Measurements from ENCODE around the gene SMPD2. TPM values are rescaled to one million over a fixed set of nuclear protein-coding genes. Genes with fewer than 3 reads are reported as not detected.

SMPD2 gene
- total and polyA plus RNA-seq, 9 of the 15 experiments (the other 6 are each of a cell fraction or from before 2014, with no cell fraction given) = 0.13 to 21.8 (median 18.3) TPM

GRCh38 chr6:109485266-109485935, 44.9 kb downstream of the SMPD2 start (continued):
- TF ChIP-seq MGA (IDR thresholded peaks at IDR 0.05) = no peak
- no peak for TF ChIP-seq CAMTA2 (CRISPR knock-in tag; conservative IDR thresholded peaks at IDR 0.05)
- no peak for TF ChIP-seq TEAD4 (IDR thresholded peaks at IDR 0.05; ENCODE audit: low read length)
- TF ChIP-seq TEAD4 (CRISPR knock-in tag; IDR thresholded peaks at IDR 0.05; ENCODE audit: borderline replicate concordance) = no peak
- no peak for TF ChIP-seq OTX1 (CRISPR knock-in tag; IDR thresholded peaks at IDR 0.05)
- TF ChIP-seq SAP30 (IDR thresholded peaks at IDR 0.05; ENCODE audit: borderline replicate concordance, insufficient read depth, low read depth, low read length, poor library complexity, severe bottlenecking) = no peak
- no peak for TF ChIP-seq PBX2 (CRISPR knock-in tag; IDR thresholded peaks at IDR 0.05; ENCODE audit: low read depth)
- TF ChIP-seq PBX2 (tag; conservative IDR thresholded peaks at IDR 0.05; ENCODE audit: low read depth) = no peak
- no peak for TF ChIP-seq FOXK1 (CRISPR knock-in tag; IDR thresholded peaks at IDR 0.05; ENCODE audit: borderline replicate concordance)
- no peak for TF ChIP-seq NCOA4 (IDR thresholded peaks at IDR 0.05; ENCODE audit: partially characterized antibody)
- TF ChIP-seq NR2F6 (CRISPR knock-in tag; IDR thresholded peaks at IDR 0.05) = no peak
